Measurements from ENCODE around the gene C17orf114.

The C17orf114 gene

GRCh38 chr17:4769628-4770027 is 32.5 kb downstream of the C17orf114 start:
- no TSS peak for BruUV-seq (replicated peaks)
- intact Hi-C loops (cut with micrococcal nuclease; ENCODE audit: unreplicated experiment) = loop anchor here (5.0 kb wide), 1 partner anchor 37 kb away; the partner anchor contains the start of gene MED11
- no peak for TF ChIP-seq CTCF (conservative IDR thresholded peaks at IDR 0.05; ENCODE audit: low read length)
- TF ChIP-seq EZH2phosphoT487 (IDR thresholded peaks at IDR 0.05; ENCODE audit: borderline replicate concordance, low read depth, low read length) = no peak
- Histone ChIP-seq H4K20me1 (ENCODE audit: insufficient read depth, low read length) (no peaks in the 10 kb centered on the region), H3K79me2 (ENCODE audit: insufficient read depth, low read depth, low read length) (no peaks in the 10 kb centered on the region), H3K4me3 (ENCODE audit: low read depth, low read length, poor library complexity, severe bottlenecking) (no peak overlapping the region), H3K36me3 (ENCODE audit: insufficient read depth, low read length) (no peaks in the 10 kb centered on the region), H2AFZ (ENCODE audit: low read length) (no peak overlapping the region), H3K9me3 (ENCODE audit: low read length) (no peaks in the 10 kb centered on the region), H3K4me1 (ENCODE audit: insufficient read depth, low read length, poor library complexity, severe bottlenecking) (peaks cover 10% of the 10 kb centered on the region), H3K9me2 (ENCODE audit: insufficient read depth, low read length) (no peaks in the 10 kb centered on the region), H3K4me2 (ENCODE audit: low read length) (no peak overlapping the region), H3K27ac (ENCODE audit: low read depth, low read length, poor library complexity, severe bottlenecking) (no peak overlapping the region)
- ChIA-PET CTCF (ENCODE audit: unreplicated experiment) (no interaction called here), POLR2A (no interaction called here)
- DNase-seq (ENCODE audit: low spot score) = peak; percentile 9

- no TSS peak for BruUV-seq (replicated peaks)
- Histone ChIP-seq H3K27ac (ENCODE audit: low read depth, low read length, poor library complexity, severe bottlenecking) (no peak overlapping the region), H4K20me1 (ENCODE audit: insufficient read depth, low read length) (no peaks in the 10 kb centered on the region), H3K4me1 (ENCODE audit: insufficient read depth, low read length, poor library complexity, severe bottlenecking) (peaks cover 4% of the 10 kb centered on the region), H3K9me2 (ENCODE audit: insufficient read depth, low read length) (no peaks in the 10 kb centered on the region), H3K4me3 (ENCODE audit: low read depth, low read length, poor library complexity, severe bottlenecking) (no peak overlapping the region), H3K9me3 (ENCODE audit: low read length) (no peaks in the 10 kb centered on the region), H3K4me2 (ENCODE audit: low read length) (no peak overlapping the region), H3K36me3 (ENCODE audit: insufficient read depth, low read length) (no peaks in the 10 kb centered on the region), H2AFZ (ENCODE audit: low read length) (no peak overlapping the region), H3K79me2 (ENCODE audit: insufficient read depth, low read depth, low read length) (no peaks in the 10 kb centered on the region)
- TF ChIP-seq CTCF (conservative IDR thresholded peaks at IDR 0.05; ENCODE audit: low read length) (no peak), EZH2phosphoT487 (IDR thresholded peaks at IDR 0.05; ENCODE audit: borderline replicate concordance, low read depth, low read length) (no peak)
- intact Hi-C loops (cut with micrococcal nuclease; ENCODE audit: unreplicated experiment) = no loop called here
- CTCF ChIA-PET (ENCODE audit: unreplicated experiment) = no interaction called here
- no peak for DNase-seq (ENCODE audit: low spot score)
- POLR2A ChIA-PET = no interaction called here
These were observed 33.8 kb downstream of the C17orf114 start for GRCh38 chr17:4768298-4768697.

- TF ChIP-seq EZH2phosphoT487 (IDR thresholded peaks at IDR 0.05; ENCODE audit: borderline replicate concordance, low read depth, low read length) = no peak
- no peak for DNase-seq (ENCODE audit: low spot score)
- ChIA-PET CTCF (ENCODE audit: unreplicated experiment) (no interaction called here), POLR2A (no interaction called here)
- no peak overlapping the region for H3K4me3 ChIP-seq (ENCODE audit: low read depth, low read length, poor library complexity, severe bottlenecking)
- H3K9me2 ChIP-seq (ENCODE audit: insufficient read depth, low read length) = no peaks in the 10 kb centered on the region
- no peaks in the 10 kb centered on the region for H4K20me1 ChIP-seq (ENCODE audit: insufficient read depth, low read length)
- H3K79me2 ChIP-seq (ENCODE audit: insufficient read depth, low read depth, low read length) = no peaks in the 10 kb centered on the region
- no peaks in the 10 kb centered on the region for H3K9me3 ChIP-seq (ENCODE audit: low read length)
- intact Hi-C loops (cut with micrococcal nuclease; ENCODE audit: unreplicated experiment) = no loop called here
- no peaks in the 10 kb centered on the region for H3K36me3 ChIP-seq (ENCODE audit: insufficient read depth, low read length)
- H3K27ac ChIP-seq (ENCODE audit: low read depth, low read length, poor library complexity, severe bottlenecking) = no peak overlapping the region
- peaks cover 4% of the 10 kb centered on the region for H3K4me1 ChIP-seq (ENCODE audit: insufficient read depth, low read length, poor library complexity, severe bottlenecking)
- BruUV-seq (replicated peaks) = no TSS peak
- H3K4me2 ChIP-seq (ENCODE audit: low read length) = no peak overlapping the region
- H2AFZ ChIP-seq (ENCODE audit: low read length) = no peak overlapping the region
These were observed 35.4 kb downstream of the C17orf114 start for GRCh38 chr17:4766723-4767122.

All from OCI-LY7 (cell line).